Sigmoid colon (tissue), 4 donors: Measurements from ENCODE around the gene MSL3.

Source experiments
- EP300 ChIP-seq, 4 donors: sonication (generic); formaldehyde crosslinking; IDR thresholded peaks; one replicate each; pipeline ENCODE4 v1.6.1; 2017; ENCODE audit warnings: antibody characterized with exemption in 4 of 4
- POLR2A ChIP-seq, 2 donors: fragments of 450-650 bp; IDR thresholded peaks; one replicate each; pipeline ENCODE4 v1.6.1; 2016; ENCODE audit warnings: antibody characterized with exemption in 2 of 2, mild to moderate bottlenecking in 2 of 2, moderate library complexity in 2 of 2
- TF ChIP-seq, protein P1 (sequence below), 4 experiments: fragments of 450-650 bp in 3 of 4; fragments of 200-600 bp in 1 of 4; IDR thresholded peaks; one replicate each; pipeline ENCODE4 v1.5.1; 2016 to 2019; ENCODE audit warnings: antibody characterized with exemption in 4 of 4, mild to moderate bottlenecking in 3 of 4, moderate library complexity in 2 of 4

DNA sequence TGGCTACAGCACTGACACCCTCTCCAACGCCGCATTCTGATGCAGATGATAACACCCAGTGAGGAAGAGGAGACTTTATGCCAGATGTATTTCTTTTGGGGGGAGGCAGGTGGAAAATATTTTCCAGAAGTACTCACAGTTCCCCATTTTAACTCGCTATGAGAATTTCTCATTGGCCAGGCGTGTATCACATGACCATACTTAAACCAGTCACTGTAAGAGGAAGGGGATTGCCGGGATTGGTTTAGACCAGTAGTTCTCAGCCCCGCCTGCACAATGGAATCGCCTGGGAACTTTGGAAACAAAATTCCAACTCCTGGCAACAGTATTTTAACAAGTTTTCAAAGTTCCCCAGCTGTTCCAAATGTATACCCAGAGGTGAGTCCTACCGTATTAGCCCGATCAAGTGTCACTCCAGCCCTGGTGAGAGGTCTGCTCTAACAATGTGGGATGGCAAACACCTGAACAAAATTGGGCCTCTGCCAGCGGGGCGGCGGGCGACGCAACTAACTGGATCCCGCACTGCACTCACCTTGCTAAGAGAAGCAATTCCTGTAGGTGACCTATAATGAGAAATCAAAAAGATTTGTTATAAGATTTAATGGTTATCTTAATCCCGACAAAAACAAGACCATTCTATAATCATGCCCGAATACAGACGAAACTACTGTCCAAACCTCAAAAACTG is 2.9 kb upstream of the MSL3 start:
- TF ChIP-seq, protein P1, sequence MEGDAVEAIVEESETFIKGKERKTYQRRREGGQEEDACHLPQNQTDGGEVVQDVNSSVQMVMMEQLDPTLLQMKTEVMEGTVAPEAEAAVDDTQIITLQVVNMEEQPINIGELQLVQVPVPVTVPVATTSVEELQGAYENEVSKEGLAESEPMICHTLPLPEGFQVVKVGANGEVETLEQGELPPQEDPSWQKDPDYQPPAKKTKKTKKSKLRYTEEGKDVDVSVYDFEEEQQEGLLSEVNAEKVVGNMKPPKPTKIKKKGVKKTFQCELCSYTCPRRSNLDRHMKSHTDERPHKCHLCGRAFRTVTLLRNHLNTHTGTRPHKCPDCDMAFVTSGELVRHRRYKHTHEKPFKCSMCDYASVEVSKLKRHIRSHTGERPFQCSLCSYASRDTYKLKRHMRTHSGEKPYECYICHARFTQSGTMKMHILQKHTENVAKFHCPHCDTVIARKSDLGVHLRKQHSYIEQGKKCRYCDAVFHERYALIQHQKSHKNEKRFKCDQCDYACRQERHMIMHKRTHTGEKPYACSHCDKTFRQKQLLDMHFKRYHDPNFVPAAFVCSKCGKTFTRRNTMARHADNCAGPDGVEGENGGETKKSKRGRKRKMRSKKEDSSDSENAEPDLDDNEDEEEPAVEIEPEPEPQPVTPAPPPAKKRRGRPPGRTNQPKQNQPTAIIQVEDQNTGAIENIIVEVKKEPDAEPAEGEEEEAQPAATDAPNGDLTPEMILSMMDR (IDR thresholded peaks at IDR 0.05): no peak
- TF ChIP-seq EP300 (IDR thresholded peaks at IDR 0.05): no peak
- TF ChIP-seq POLR2A (IDR thresholded peaks at IDR 0.05): no peak
